ENCODE data around the gene GHITM. TPM values are rescaled to one million over a fixed set of nuclear protein-coding genes. Genes with fewer than 3 reads are reported as not detected.
A peak's percentile ranks its signal among the peaks of the same experiment; 100 is the strongest.

GHITM gene
- total and polyA plus RNA-seq, 5 donors, result 274 to 430 (median 306) TPM

GRCh38 chr10:84193327-84193726 is 54.0 kb downstream of the GHITM start:
- 95% methylated on average over 2 of the region's 2 CpGs for WGBS

GRCh38 chr10:84193846-84194423 is 54.6 kb downstream of the GHITM start:
- no peak for DNase-seq
- H3K27me3 ChIP-seq (ENCODE audit: control insufficient read depth, insufficient read depth), result no peaks in the 10 kb centered on the region
- no peak overlapping the region for H3K27ac ChIP-seq (ENCODE audit: low read length)
- WGBS, result 22% methylated on average over 5 of the region's 5 CpGs
- H3K4me3 ChIP-seq (ENCODE audit: low read length), result peak overlapping the region; percentile 52
- intact Hi-C loops (cut with DNase I), result no loop called here
- H3K9me3 ChIP-seq (ENCODE audit: control insufficient read depth, low read length), result no peaks in the 10 kb centered on the region
- no peaks in the 10 kb centered on the region for H3K4me1 ChIP-seq (ENCODE audit: control insufficient read depth, insufficient read depth, low read length)
- no peak for ATAC-seq

More at GRCh38 chr10:84193327-84193726, 54.0 kb downstream of the GHITM start:
- H3K4me1 ChIP-seq (ENCODE audit: control insufficient read depth, insufficient read depth, low read length), result no peaks in the 10 kb centered on the region
- no peak for ATAC-seq
- DNase-seq, result no peak
- no peaks in the 10 kb centered on the region for H3K27me3 ChIP-seq (ENCODE audit: control insufficient read depth, insufficient read depth)
- intact Hi-C loops (cut with DNase I), result no loop called here
- no peaks in the 10 kb centered on the region for H3K9me3 ChIP-seq (ENCODE audit: control insufficient read depth, low read length)
- H3K27ac ChIP-seq (ENCODE audit: low read length), result no peak overlapping the region
- H3K4me3 ChIP-seq (ENCODE audit: low read length), result no peak overlapping the region

GRCh38 chr10:84194424-84195043 is 55.2 kb downstream of the GHITM start, which contains the start of gene CDHR1:
TSS of gene CDHR1 (plus strand) at chr10:84194537. CDS start at chr10:84194761, 224 bp downstream.
- Histone ChIP-seq H3K4me1 (ENCODE audit: control insufficient read depth, insufficient read depth, low read length) (no peaks in the 10 kb centered on the region), H3K27me3 (ENCODE audit: control insufficient read depth, insufficient read depth) (no peaks in the 10 kb centered on the region), H3K27ac (ENCODE audit: low read length) (no peak within 1 kb of the TSS), H3K4me3 (ENCODE audit: low read length) (peak within 1 kb of the TSS; percentile 52), H3K9me3 (ENCODE audit: control insufficient read depth, low read length) (no peaks in the 10 kb centered on the region)
- DNase-seq, result peak; percentile 44 to 80 (median 72)
- intact Hi-C loops (cut with DNase I), result no loop called here
- peak; percentile 65 to 80 for ATAC-seq
- under 1% methylated on average over 61 of the region's 61 CpGs for WGBS

GRCh38 chr10:84195044-84195830 is 55.9 kb downstream of the GHITM start:
- Histone ChIP-seq H3K4me1 (ENCODE audit: control insufficient read depth, insufficient read depth, low read length) (no peaks in the 10 kb centered on the region), H3K27me3 (ENCODE audit: control insufficient read depth, insufficient read depth) (no peaks in the 10 kb centered on the region), H3K27ac (ENCODE audit: low read length) (no peak overlapping the region), H3K4me3 (ENCODE audit: low read length) (peak overlapping the region; percentile 52), H3K9me3 (ENCODE audit: control insufficient read depth, low read length) (no peaks in the 10 kb centered on the region)
- DNase-seq, result no peak
- intact Hi-C loops (cut with DNase I), result no loop called here
- ATAC-seq, result peak in 1 of 2 donors; percentile 5
- 18% methylated on average over 43 of the region's 43 CpGs for WGBS

GRCh38 chr10:84196083-84196482 is 56.8 kb downstream of the GHITM start:
- Histone ChIP-seq H3K4me3 (ENCODE audit: low read length) (no peak overlapping the region), H3K9me3 (ENCODE audit: control insufficient read depth, low read length) (no peaks in the 10 kb centered on the region), H3K27ac (ENCODE audit: low read length) (no peak overlapping the region), H3K27me3 (ENCODE audit: control insufficient read depth, insufficient read depth) (no peaks in the 10 kb centered on the region), H3K4me1 (ENCODE audit: control insufficient read depth, insufficient read depth, low read length) (no peaks in the 10 kb centered on the region)
- intact Hi-C loops (cut with DNase I), result no loop called here
- ATAC-seq (no peak), DNase-seq (no peak)
- whole genome bisulfite sequencing, result 31% methylated on average over 4 of the region's 4 CpGs

- 45% methylated on average over 5 of the region's 5 CpGs for WGBS
- peak in 1 of 2 donors; percentile 34 for ATAC-seq
- no peaks in the 10 kb centered on the region for H3K9me3 ChIP-seq (ENCODE audit: control insufficient read depth, low read length)
- no peak overlapping the region for H3K4me3 ChIP-seq (ENCODE audit: low read length)
- H3K27ac ChIP-seq (ENCODE audit: low read length), result no peak overlapping the region
- DNase-seq, result no peak
- no peaks in the 10 kb centered on the region for H3K27me3 ChIP-seq (ENCODE audit: control insufficient read depth, insufficient read depth)
- H3K4me1 ChIP-seq (ENCODE audit: control insufficient read depth, insufficient read depth, low read length), result no peaks in the 10 kb centered on the region
- intact Hi-C loops (cut with DNase I), result no loop called here
These were observed 57.6 kb downstream of the GHITM start for GRCh38 chr10:84196941-84197340.

GRCh38 chr10:84197643-84198042 is 58.3 kb downstream of the GHITM start:
- 75% methylated on average over 5 of the region's 5 CpGs for WGBS
- Histone ChIP-seq H3K4me3 (ENCODE audit: low read length) (no peak overlapping the region), H3K4me1 (ENCODE audit: control insufficient read depth, insufficient read depth, low read length) (no peaks in the 10 kb centered on the region), H3K27ac (ENCODE audit: low read length) (no peak overlapping the region), H3K9me3 (ENCODE audit: control insufficient read depth, low read length) (no peaks in the 10 kb centered on the region), H3K27me3 (ENCODE audit: control insufficient read depth, insufficient read depth) (no peaks in the 10 kb centered on the region)
- intact Hi-C loops (cut with DNase I), result no loop called here
- no peak for ATAC-seq
- DNase-seq, result no peak

- no peaks in the 10 kb centered on the region for H3K9me3 ChIP-seq (ENCODE audit: control insufficient read depth, low read length)
- 86% methylated on average over 7 of the region's 7 CpGs for WGBS
- H3K27ac ChIP-seq (ENCODE audit: low read length), result no peak overlapping the region
- no peaks in the 10 kb centered on the region for H3K27me3 ChIP-seq (ENCODE audit: control insufficient read depth, insufficient read depth)
- intact Hi-C loops (cut with DNase I), result no loop called here
- no peak overlapping the region for H3K4me3 ChIP-seq (ENCODE audit: low read length)
- H3K4me1 ChIP-seq (ENCODE audit: control insufficient read depth, insufficient read depth, low read length), result no peaks in the 10 kb centered on the region
- DNase-seq, result no peak
- no peak for ATAC-seq
These were observed 59.1 kb downstream of the GHITM start for GRCh38 chr10:84198206-84198915.

GRCh38 chr10:84200537-84201243 is 61.4 kb downstream of the GHITM start:
- ATAC-seq, result peak in 1 of 2 donors; percentile 54
- H3K27me3 ChIP-seq (ENCODE audit: control insufficient read depth, insufficient read depth), result no peaks in the 10 kb centered on the region
- no peaks in the 10 kb centered on the region for H3K4me1 ChIP-seq (ENCODE audit: control insufficient read depth, insufficient read depth, low read length)
- H3K27ac ChIP-seq (ENCODE audit: low read length), result no peak overlapping the region
- intact Hi-C loops (cut with DNase I), result loop anchor here in 1 of 4 donors (10.0 kb wide), 1 partner anchor 56 kb away; no protein-coding TSS in a partner anchor
- DNase-seq, result no peak
- WGBS, result 62% methylated on average over 11 of the region's 11 CpGs
- H3K4me3 ChIP-seq (ENCODE audit: low read length), result no peak overlapping the region
- H3K9me3 ChIP-seq (ENCODE audit: control insufficient read depth, low read length), result no peaks in the 10 kb centered on the region

GRCh38 chr10:84201244-84201606 is 61.9 kb downstream of the GHITM start:
- Histone ChIP-seq H3K9me3 (ENCODE audit: control insufficient read depth, low read length) (no peaks in the 10 kb centered on the region), H3K27me3 (ENCODE audit: control insufficient read depth, insufficient read depth) (no peaks in the 10 kb centered on the region), H3K27ac (ENCODE audit: low read length) (no peak overlapping the region), H3K4me1 (ENCODE audit: control insufficient read depth, insufficient read depth, low read length) (no peaks in the 10 kb centered on the region), H3K4me3 (ENCODE audit: low read length) (no peak overlapping the region)
- WGBS, result 47% methylated on average over 6 of the region's 6 CpGs
- no peak for DNase-seq
- ATAC-seq, result no peak
- intact Hi-C loops (cut with DNase I), result loop anchor here in 1 of 4 donors (10.0 kb wide), 1 partner anchor 56 kb away; no protein-coding TSS in a partner anchor
